Measurements from ENCODE around the gene ILK.

Gene ILK

GRCh38 chr11:6636480-6636879 is 32.9 kb downstream of the ILK start:
- DNase-seq (ENCODE audit: low read depth), result no peak

- DNase-seq (ENCODE audit: low read depth), result no peak
Observed at GRCh38 chr11:6637871-6638270, 34.3 kb downstream of the ILK start.

- no peak for DNase-seq (ENCODE audit: low read depth)
Observed at GRCh38 chr11:6638429-6638828, 34.9 kb downstream of the ILK start.

GRCh38 chr11:6640036-6640984 is 36.7 kb downstream of the ILK start:
- no peak for DNase-seq (ENCODE audit: low read depth)

- no peak for DNase-seq (ENCODE audit: low read depth)
Observed at GRCh38 chr11:6640985-6641701, 37.6 kb downstream of the ILK start.

- no peak for DNase-seq (ENCODE audit: low read depth)
Observed at GRCh38 chr11:6642957-6643356, 39.4 kb downstream of the ILK start.

- DNase-seq (ENCODE audit: low read depth), result no peak
Observed at GRCh38 chr11:6646071-6646470, 42.5 kb downstream of the ILK start.

GRCh38 chr11:6646576-6646917 is 43.0 kb downstream of the ILK start:
- no peak for DNase-seq (ENCODE audit: low read depth)

- DNase-seq (ENCODE audit: low read depth), result no peak
Observed at GRCh38 chr11:6646918-6647679, 43.5 kb downstream of the ILK start.

GRCh38 chr11:6647836-6648235 is 44.3 kb downstream of the ILK start:
- DNase-seq (ENCODE audit: low read depth), result no peak

GRCh38 chr11:6648501-6648900 is 44.9 kb downstream of the ILK start:
- no peak for DNase-seq (ENCODE audit: low read depth)

- DNase-seq (ENCODE audit: low read depth), result no peak
Observed at GRCh38 chr11:6650104-6650503, 46.5 kb downstream of the ILK start.

GRCh38 chr11:6650980-6651379 is 47.4 kb downstream of the ILK start:
- DNase-seq (ENCODE audit: low read depth), result no peak

- DNase-seq (ENCODE audit: low read depth), result no peak
Observed at GRCh38 chr11:6652182-6652581, 48.6 kb downstream of the ILK start.

GRCh38 chr11:6653097-6653496 is 49.5 kb downstream of the ILK start:
- DNase-seq (ENCODE audit: low read depth), result no peak

- no peak for DNase-seq (ENCODE audit: low read depth)
Observed at GRCh38 chr11:6653656-6654055, 50.1 kb downstream of the ILK start.

- DNase-seq (ENCODE audit: low read depth), result no peak
Observed at GRCh38 chr11:6654281-6655019, 50.9 kb downstream of the ILK start.

GRCh38 chr11:6655020-6655789 is 51.6 kb downstream of the ILK start:
- DNase-seq (ENCODE audit: low read depth), result no peak

- DNase-seq (ENCODE audit: low read depth), result no peak
Observed at GRCh38 chr11:6655790-6656583, 52.4 kb downstream of the ILK start, which contains the start of gene DCHS1. DCHS1 (minus strand) TSS chr11:6655809; CDS start chr11:6641613, 14,196 bp downstream.

GRCh38 chr11:6656584-6656915 is 53.0 kb downstream of the ILK start:
- DNase-seq (ENCODE audit: low read depth), result no peak
